Right lobe of liver (tissue), 4 donors: Measurements from ENCODE around the gene IGFL1.

Experiments used
- POLR2A ChIP-seq: fragments of 450-650 bp; IDR thresholded peaks from one replicate; pipeline ENCODE4 v1.6.1; 2017; ENCODE audit warnings: antibody characterized with exemption, mild to moderate bottlenecking
- TF ChIP-seq, protein P1 (sequence below), 4 donors: fragments of 200-600 bp in 3 of 4; fragments of 450-650 bp in 1 of 4; IDR thresholded peaks; one replicate each; pipeline versions ENCODE4 v1.5.1 to v1.8.0; 2016 to 2022; ENCODE audit warnings: antibody characterized with exemption in 4 of 4, mild to moderate bottlenecking in 2 of 4
- donor health status: DM: no; HTN: no; CAD: no.
- donor health status: DM: no; HTN: no; CAD: no.
- donor health status: DM: no; HTN: yes; CAD: no.

DNA sequence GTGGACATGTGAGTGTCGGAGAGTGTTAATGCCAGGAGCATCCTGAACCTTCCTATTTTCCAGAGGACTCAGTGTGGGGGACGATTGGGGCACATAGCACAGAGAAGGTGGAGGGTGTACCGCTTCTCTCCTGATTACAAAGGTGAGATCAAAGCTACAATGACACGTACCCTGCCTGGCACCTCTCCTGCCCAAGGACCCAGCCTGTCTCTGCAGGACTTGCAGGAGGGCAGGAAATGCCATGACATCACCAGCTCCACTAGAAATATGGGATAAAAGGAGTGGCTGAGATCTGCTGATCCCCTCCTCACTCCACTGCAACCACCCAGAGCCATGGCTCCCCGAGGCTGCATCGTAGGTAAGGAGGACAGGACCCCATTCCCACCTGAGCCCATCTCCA, at the start of gene IGFL1:
- TF ChIP-seq, protein P1, sequence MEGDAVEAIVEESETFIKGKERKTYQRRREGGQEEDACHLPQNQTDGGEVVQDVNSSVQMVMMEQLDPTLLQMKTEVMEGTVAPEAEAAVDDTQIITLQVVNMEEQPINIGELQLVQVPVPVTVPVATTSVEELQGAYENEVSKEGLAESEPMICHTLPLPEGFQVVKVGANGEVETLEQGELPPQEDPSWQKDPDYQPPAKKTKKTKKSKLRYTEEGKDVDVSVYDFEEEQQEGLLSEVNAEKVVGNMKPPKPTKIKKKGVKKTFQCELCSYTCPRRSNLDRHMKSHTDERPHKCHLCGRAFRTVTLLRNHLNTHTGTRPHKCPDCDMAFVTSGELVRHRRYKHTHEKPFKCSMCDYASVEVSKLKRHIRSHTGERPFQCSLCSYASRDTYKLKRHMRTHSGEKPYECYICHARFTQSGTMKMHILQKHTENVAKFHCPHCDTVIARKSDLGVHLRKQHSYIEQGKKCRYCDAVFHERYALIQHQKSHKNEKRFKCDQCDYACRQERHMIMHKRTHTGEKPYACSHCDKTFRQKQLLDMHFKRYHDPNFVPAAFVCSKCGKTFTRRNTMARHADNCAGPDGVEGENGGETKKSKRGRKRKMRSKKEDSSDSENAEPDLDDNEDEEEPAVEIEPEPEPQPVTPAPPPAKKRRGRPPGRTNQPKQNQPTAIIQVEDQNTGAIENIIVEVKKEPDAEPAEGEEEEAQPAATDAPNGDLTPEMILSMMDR (IDR thresholded peaks at IDR 0.05): no peak
- no peak for TF ChIP-seq POLR2A
